H1 (cell line): Measurements from ENCODE around the gene UNK. TPM values are rescaled to one million over a fixed set of nuclear protein-coding genes. Genes with fewer than 3 reads are reported as not detected.

Experiments used
- CTCF ChIA-PET: fragments of 300-600 bp; sonication (Branson Sonifier 250); formaldehyde crosslinking; loops from one replicate; lab custom pipeline; 2021; ENCODE audit not compliant: partially characterized antibody; lab: Charles Lee
- POLR2A ChIA-PET: fragments of 300-600 bp; sonication (Branson Sonifier 250); formaldehyde crosslinking; loops from one replicate; lab custom pipeline; 2021; ENCODE audit warnings: inconsistent platforms; ENCODE audit not compliant: partially characterized antibody; lab: Charles Lee
- DNase-seq, 2 experiments: peaks; one replicate each; pipeline versions ENCODE4 v3.0.0 to v3.0.0-alpha.2; 2010 to 2022; ENCODE audit warnings: low spot score in 2 of 2, low read depth in 1 of 2, mixed read lengths in 1 of 2
- FAIRE-seq: peaks from 2 replicates; lab custom pipeline; 2011; peaks lifted over from hg19 to GRCh38; lab: Jason Lieb, UNC
- H2AFZ ChIP-seq: 2 replicates; pipeline ENCODE4 v1.8.1; 2012; ENCODE audit warnings: low read length, inconsistent platforms
- H2AK5ac ChIP-seq: 2 replicates; pipeline ENCODE4 v1.6.1; 2013; ENCODE audit warnings: low read depth, low read length
- H2BK120ac ChIP-seq: replicated peaks from 2 replicates; pipeline ENCODE3; 2013; ENCODE audit warnings: low read depth, low read length, inconsistent platforms
- H2BK12ac ChIP-seq: 2 replicates; pipeline ENCODE4 v1.6.1; 2013; ENCODE audit warnings: low read depth, low read length
- H2BK15ac ChIP-seq: 2 replicates; pipeline ENCODE4 v1.6.1; 2013; ENCODE audit warnings: low read length
- H2BK20ac ChIP-seq: 2 replicates; pipeline ENCODE4 v1.6.1; 2013; ENCODE audit warnings: low read length
- H2BK5ac ChIP-seq: 2 replicates; pipeline ENCODE4 v1.6.1; 2013; ENCODE audit warnings: low read depth, low read length
- H3K14ac ChIP-seq: 2 replicates; pipeline ENCODE4 v1.6.1; 2013; ENCODE audit warnings: inconsistent platforms; ENCODE audit not compliant: insufficient read length
- H3K18ac ChIP-seq: 2 replicates; pipeline ENCODE4 v1.6.1; 2013; ENCODE audit warnings: low read length; ENCODE audit errors: extremely low read depth
- H3K23ac ChIP-seq: 2 replicates; pipeline ENCODE4 v1.6.1; 2013; ENCODE audit warnings: inconsistent platforms; ENCODE audit not compliant: insufficient read length
- H3K23me2 ChIP-seq: 2 replicates; pipeline ENCODE4 v1.6.1; 2013; ENCODE audit warnings: low read depth, low read length
- H3K27ac ChIP-seq: 2 replicates; pipeline ENCODE4 v1.6.1; 2011; ENCODE audit warnings: low read depth, low read length, inconsistent platforms
- H3K27me3 ChIP-seq, 4 experiments: replicated peaks in 1 of 4; 1 replicate in 1 of 4; 2 replicates in 3 of 4; pipeline versions ENCODE4 v1.6.1 to v1.8.1; 2011 to 2013; ENCODE audit warnings: low read length in 3 of 4, mild to moderate bottlenecking in 3 of 4, inconsistent platforms in 2 of 4, mixed read lengths in 2 of 4, moderate library complexity in 1 of 4; ENCODE audit not compliant: control insufficient read depth in 3 of 4, insufficient read depth in 3 of 4; ENCODE audit errors: extremely low read depth in 1 of 4
- H3K36me3 ChIP-seq, 4 experiments: 2 replicates each; pipeline versions ENCODE4 v1.6.1 to v1.8.1; 2011 to 2013; ENCODE audit warnings: mild to moderate bottlenecking in 4 of 4, low read length in 3 of 4, moderate library complexity in 2 of 4, control low read depth in 1 of 4, inconsistent platforms in 1 of 4; ENCODE audit not compliant: insufficient read depth in 4 of 4, control insufficient read depth in 2 of 4
- H3K4ac ChIP-seq: replicated peaks from 2 replicates; pipeline ENCODE3; 2013; ENCODE audit warnings: low read length, low read depth, mixed read lengths, inconsistent platforms; ENCODE audit not compliant: insufficient read length
- H3K4me1 ChIP-seq, 4 experiments: replicated peaks in 1 of 4; 1 replicate in 1 of 4; 2 replicates in 3 of 4; pipeline versions ENCODE4 v1.6.1 to v1.8.1; 2011 to 2013; ENCODE audit warnings: low read length in 3 of 4, inconsistent platforms in 2 of 4, mixed read lengths in 1 of 4; ENCODE audit not compliant: insufficient read depth in 4 of 4, control insufficient read depth in 3 of 4
- H3K4me2 ChIP-seq, 2 experiments: 2 replicates each; pipeline versions ENCODE4 v1.6.1 to v1.8.1; 2011 to 2013; ENCODE audit warnings: low read depth in 2 of 2, low read length in 2 of 2, control low read depth in 1 of 2, inconsistent platforms in 1 of 2, mild to moderate bottlenecking in 1 of 2; ENCODE audit not compliant: insufficient read depth in 1 of 2
- H3K4me3 ChIP-seq, 4 experiments: fragments of 200-600, 300-600 bp in 1 of 4; sonication (generic), shearing (Covaris generic), sonication (Bioruptor Twin) in 1 of 4; 2 replicates each; pipeline versions ENCODE4 v1.5.1 to v1.8.1; 2011 to 2016; ENCODE audit warnings: low read length in 4 of 4, low read depth in 3 of 4, control low read depth in 2 of 4, inconsistent platforms in 2 of 4, mild to moderate bottlenecking in 2 of 4, mixed read lengths in 1 of 4, moderate library complexity in 1 of 4; ENCODE audit not compliant: insufficient read depth in 2 of 4; ENCODE audit errors: extremely low read depth in 1 of 4
- H3K56ac ChIP-seq: replicated peaks from 2 replicates; pipeline ENCODE3; 2013; ENCODE audit warnings: low read depth, mild to moderate bottlenecking, mixed read lengths, low read length, inconsistent platforms; ENCODE audit not compliant: insufficient read length
- H3K79me1 ChIP-seq: 2 replicates; pipeline ENCODE4 v1.6.1; 2013; ENCODE audit warnings: low read depth, low read length, control low read depth
- H3K79me2 ChIP-seq, 2 experiments: 2 replicates each; pipeline versions ENCODE4 v1.6.1 to v1.8.1; 2012 to 2013; ENCODE audit warnings: low read length in 2 of 2, mild to moderate bottlenecking in 2 of 2, inconsistent platforms in 1 of 2; ENCODE audit not compliant: insufficient read depth in 2 of 2, control insufficient read depth in 1 of 2
- H3K9ac ChIP-seq, 4 experiments: replicated peaks in 1 of 4; 1 replicate in 1 of 4; 2 replicates in 3 of 4; pipeline versions ENCODE4 v1.6.1 to v1.8.1; 2011 to 2013; ENCODE audit warnings: low read depth in 3 of 4, low read length in 3 of 4, control low read depth in 2 of 4, mild to moderate bottlenecking in 2 of 4, moderate library complexity in 2 of 4, inconsistent platforms in 1 of 4; ENCODE audit errors: extremely low read depth in 1 of 4
- H3K9me3 ChIP-seq, 2 experiments: 2 replicates each; pipeline versions ENCODE4 v1.6.1 to v1.8.1; 2012 to 2013; ENCODE audit warnings: mild to moderate bottlenecking in 2 of 2, moderate library complexity in 2 of 2, control low read depth in 1 of 2, inconsistent platforms in 1 of 2, low read depth in 1 of 2, low read length in 1 of 2, mixed read lengths in 1 of 2; ENCODE audit not compliant: insufficient read depth in 2 of 2
- H4K20me1 ChIP-seq, 2 experiments: replicated peaks in 1 of 2; 2 replicates each; pipeline versions ENCODE3 to v1.8.1; 2011 to 2013; ENCODE audit warnings: inconsistent platforms in 2 of 2, low read length in 2 of 2, mild to moderate bottlenecking in 1 of 2; ENCODE audit not compliant: insufficient read depth in 2 of 2, control insufficient read depth in 1 of 2
- H4K5ac ChIP-seq: 2 replicates; pipeline ENCODE4 v1.6.1; 2013; ENCODE audit warnings: low read length, low read depth, mixed read lengths, inconsistent platforms; ENCODE audit not compliant: insufficient read length
- H4K8ac ChIP-seq: 2 replicates; pipeline ENCODE4 v1.8.0; 2013; ENCODE audit warnings: mild to moderate bottlenecking, moderate library complexity, low read length, inconsistent platforms; ENCODE audit not compliant: insufficient read depth; ENCODE audit errors: extremely low read depth
- H4K91ac ChIP-seq: replicated peaks from 2 replicates; pipeline ENCODE3; 2013; ENCODE audit warnings: low read length, mixed read lengths, inconsistent platforms; ENCODE audit not compliant: insufficient read length
- CBX8 ChIP-seq: fragments of 300-800, 300-1000 bp; sonication (generic); IDR thresholded peaks from 2 replicates; pipeline ENCODE4 v1.7.1; 2016; ENCODE audit warnings: low read depth, low read length, borderline replicate concordance
- CEBPB ChIP-seq: IDR thresholded peaks from 2 replicates; pipeline ENCODE4 v1.6.1; 2012; ENCODE audit warnings: low read depth, low read length
- EGR1 ChIP-seq: IDR thresholded peaks from 2 replicates; pipeline ENCODE4 v1.6.1; 2011; ENCODE audit warnings: low read depth, low read length, borderline replicate concordance
- EZH2 ChIP-seq: fragments of 200-600 bp; sonication (generic); IDR thresholded peaks from 2 replicates; pipeline ENCODE4 v1.7.1; 2012; ENCODE audit warnings: low read depth, mild to moderate bottlenecking, moderate library complexity, low read length, inconsistent platforms; ENCODE audit not compliant: severe bottlenecking
- FOSL1 ChIP-seq: IDR thresholded peaks from 2 replicates; pipeline ENCODE4 v1.6.1; 2011; ENCODE audit warnings: mild to moderate bottlenecking, low read depth, low read length, moderate library complexity; ENCODE audit not compliant: insufficient read depth
- HDAC6 ChIP-seq: IDR thresholded peaks from one replicate; pipeline ENCODE4 v1.7.1; 2012; ENCODE audit warnings: low read depth, mild to moderate bottlenecking, inconsistent platforms, low read length, moderate library complexity
- JUND ChIP-seq: IDR thresholded peaks from 2 replicates; pipeline ENCODE4 v1.6.1; 2011; ENCODE audit warnings: mild to moderate bottlenecking, improper control_type of control experiment, low read length
- MAFK ChIP-seq: IDR thresholded peaks from 2 replicates; pipeline ENCODE4 v1.6.1; 2012; ENCODE audit warnings: low read depth, mild to moderate bottlenecking, improper control_type of control experiment, low read length
- RNF2 ChIP-seq: fragments of 200-900, 300-1000 bp; sonication (generic); IDR thresholded peaks from 2 replicates; pipeline ENCODE4 v1.7.1; 2016; ENCODE audit warnings: borderline replicate concordance, low read depth, mild to moderate bottlenecking, antibody characterized with exemption, low read length; ENCODE audit not compliant: poor library complexity, severe bottlenecking; ENCODE audit errors: missing control alignments
- SIN3A ChIP-seq, 2 experiments: IDR thresholded peaks in 1 of 2; conservative IDR thresholded peaks in 1 of 2; 2 replicates each; pipeline ENCODE4 v1.6.1; 2011 to 2012; ENCODE audit warnings: low read length in 2 of 2, improper control_type of control experiment in 1 of 2, low read depth in 1 of 2, mild to moderate bottlenecking in 1 of 2
- SIRT6 ChIP-seq: IDR thresholded peaks from one replicate; pipeline ENCODE4 v1.7.1; 2012; ENCODE audit warnings: low read length, inconsistent platforms
- SIX5 ChIP-seq: IDR thresholded peaks from 2 replicates; pipeline ENCODE4 v1.6.1; 2011; ENCODE audit warnings: mild to moderate bottlenecking, low read depth, low read length
- SP1 ChIP-seq: IDR thresholded peaks from 2 replicates; pipeline ENCODE4 v1.6.1; 2011; ENCODE audit warnings: low read depth, low read length
- TAF1 ChIP-seq: IDR thresholded peaks from 2 replicates; pipeline ENCODE4 v1.6.1; 2011; ENCODE audit warnings: mild to moderate bottlenecking, low read depth, low read length
- TEAD4 ChIP-seq: IDR thresholded peaks from 2 replicates; pipeline ENCODE4 v1.6.1; 2012; ENCODE audit warnings: low read depth, low read length, inconsistent platforms, mixed read lengths
- WGBS, 2 experiments: shearing (Covaris generic) in 1 of 2; methylation state at CpG; one replicate each; pipeline versions ENCODE4 v1.1.6 to v1.1.7; 2013 to 2015; ENCODE audit warnings: low lambda C conversion rate in 2 of 2, mixed read lengths in 2 of 2, inconsistent platforms in 1 of 2, low coverage in 1 of 2, missing lambda C conversion rate in 1 of 2; ENCODE audit not compliant: insufficient replicate concordance in 2 of 2, insufficient coverage in 1 of 2, insufficient read length in 1 of 2; ENCODE audit errors: extremely low coverage in 1 of 2, missing lambda C conversion rate in 1 of 2; 5-methylcytosine and 5-hydroxymethylcytosine counted together
- polyA plus RNA-seq, 7 experiments: library from polyadenylated mRNA; depleted of rRNA in 3 of 7; stranded (reverse) in 5 of 7; unstranded in 2 of 7; fragments of >200 nt in 5 of 7; fragments of 200-250 nt in 2 of 7; gene quantifications; 1 replicate in 5 of 7; 2 replicates in 1 of 7; 4 replicates in 1 of 7; pipeline versions ENCODE4 v1.2.1 to v1.2.3, GENCODE V29; 2011 to 2013; ENCODE audit warnings: missing spikeins in 2 of 7, mixed read lengths in 2 of 7
- total RNA-seq: library from RNA; stranded (reverse); fragmentation: NEBNext Ultra II Directional; extraction: Animal tissue kit (Norgen Biotek cat#: 25700); gene quantifications from 2 replicates; pipeline ENCODE4 v1.2.1, GENCODE V29; 2021

Gene UNK
- total and polyA plus RNA-seq, 2 of the 8 experiments (the other 6 are each of a cell fraction or from before 2014, with no cell fraction given) = 24.2 to 33.3 TPM

DNA sequence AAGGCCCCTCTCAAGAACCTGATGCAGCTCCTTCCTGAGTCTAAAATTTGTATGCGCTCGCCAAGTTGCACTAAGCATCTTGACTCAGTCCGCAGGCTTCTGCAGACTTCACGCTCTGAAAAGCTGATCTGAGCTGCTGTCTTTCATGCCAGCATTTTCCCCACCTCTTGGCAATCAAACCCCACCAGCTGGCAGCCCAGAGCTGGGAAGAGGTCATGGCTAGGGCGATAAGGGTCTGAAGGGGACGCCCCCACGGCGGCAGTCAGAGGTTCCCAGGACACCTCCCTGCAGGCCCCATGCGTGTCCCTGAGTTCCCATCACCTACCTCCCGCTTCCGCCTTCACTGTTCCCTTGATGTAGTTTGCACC is 64.7 kb downstream of the UNK start:
- H3K79me2 ChIP-seq = peaks cover under 1 to 4% of the 10 kb centered on the region in 2 experiments; a peak in 3 of 4 replicates
- no peak overlapping the region for H3K4me2 ChIP-seq
- H3K23ac ChIP-seq = no peak overlapping the region
- no peak overlapping the region for H2BK120ac ChIP-seq
- DNase-seq = no peak
- H3K4me3 ChIP-seq = no peak overlapping the region
- peaks cover 6% of the 10 kb centered on the region; the same call in 1 of the 2 replicates for H3K79me1 ChIP-seq
- no peak overlapping the region for H2BK5ac ChIP-seq
- POLR2A ChIA-PET = interaction anchor here (0.7 to 2.7 kb wide), 10 partner anchors 9 to 160 kb away, joined by 3 to 8 read pairs (median 3); partner anchors contain the start of genes MRPL38 and TRIM47
- H3K56ac ChIP-seq = no peak overlapping the region
- CTCF ChIA-PET = interaction anchor here (0.9 to 27.2 kb wide), 9 partner anchors 9 to 90 kb away, joined by 3 to 563 read pairs (median 4); partner anchors contain the start of gene WBP2
- no peak overlapping the region for H4K91ac ChIP-seq
- no peak overlapping the region for H3K9ac ChIP-seq
- H2AK5ac ChIP-seq = no peak overlapping the region
- H3K18ac ChIP-seq = no peak overlapping the region
- H3K4ac ChIP-seq = no peak overlapping the region
- WGBS, 2 experiments = 98% methylated on average over 11 of the region's 11 CpGs; no CpG with 5 or more reads in 1 of the 2 experiments
- H4K8ac ChIP-seq = no peak overlapping the region
- no peak overlapping the region for H3K27ac ChIP-seq
- no peak overlapping the region for H4K5ac ChIP-seq
- no peaks in the 10 kb centered on the region for H3K27me3 ChIP-seq
- no peak overlapping the region for H2BK15ac ChIP-seq
- no peaks in the 10 kb centered on the region for H3K9me3 ChIP-seq
- no peak overlapping the region for H2BK20ac ChIP-seq
- FAIRE-seq = no peak
- no peak overlapping the region for H2BK12ac ChIP-seq
- no peak overlapping the region for H2AFZ ChIP-seq
- peaks cover 7 to 36% (median 28%) of the 10 kb centered on the region in 4 experiments for H3K36me3 ChIP-seq
- H3K23me2 ChIP-seq = no peaks in the 10 kb centered on the region
- H3K14ac ChIP-seq = no peak overlapping the region
- H3K4me1 ChIP-seq = peaks cover 0 to 10% (median 6%) of the 10 kb centered on the region in 4 experiments; a peak in 5 of 7 replicates
- peaks cover 4 to 5% of the 10 kb centered on the region in 2 experiments for H4K20me1 ChIP-seq
- TF ChIP-seq FOSL1 (no peak), TAF1 (no peak), TEAD4 (no peak), CEBPB (no peak), CBX8 (no peak), SIX5 (no peak), JUND (no peak), SIRT6 (no peak), SIN3A (conservative IDR thresholded peaks at IDR 0.05 in 1 of 2, IDR thresholded peaks at IDR 0.05 in 1 of 2; ENCODE audit: low read depth in 1 of 2, low read length in 2 of 2) (no peak), RNF2 (no peak), HDAC6 (no peak), EZH2 (no peak), MAFK (no peak), SP1 (no peak), EGR1 (no peak)
